Activated CD8-positive, alpha-beta memory T cell treated with anti-CD3 and anti-CD28 coated beads, Interleukin-2, amount 50 U/mL, for 48 hours (primary cell): ENCODE measurements around the gene CDH1.
"Not testable (repeated sequence)": the region's sequence is repeated elsewhere in the genome, so short reads cannot be mapped to it uniquely, and the experiment has no call there.

Source experiments
- DNase-seq: peaks from one replicate; pipeline ENCODE4 v3.0.0-alpha.2; 2020

The CDH1 gene

DNA sequence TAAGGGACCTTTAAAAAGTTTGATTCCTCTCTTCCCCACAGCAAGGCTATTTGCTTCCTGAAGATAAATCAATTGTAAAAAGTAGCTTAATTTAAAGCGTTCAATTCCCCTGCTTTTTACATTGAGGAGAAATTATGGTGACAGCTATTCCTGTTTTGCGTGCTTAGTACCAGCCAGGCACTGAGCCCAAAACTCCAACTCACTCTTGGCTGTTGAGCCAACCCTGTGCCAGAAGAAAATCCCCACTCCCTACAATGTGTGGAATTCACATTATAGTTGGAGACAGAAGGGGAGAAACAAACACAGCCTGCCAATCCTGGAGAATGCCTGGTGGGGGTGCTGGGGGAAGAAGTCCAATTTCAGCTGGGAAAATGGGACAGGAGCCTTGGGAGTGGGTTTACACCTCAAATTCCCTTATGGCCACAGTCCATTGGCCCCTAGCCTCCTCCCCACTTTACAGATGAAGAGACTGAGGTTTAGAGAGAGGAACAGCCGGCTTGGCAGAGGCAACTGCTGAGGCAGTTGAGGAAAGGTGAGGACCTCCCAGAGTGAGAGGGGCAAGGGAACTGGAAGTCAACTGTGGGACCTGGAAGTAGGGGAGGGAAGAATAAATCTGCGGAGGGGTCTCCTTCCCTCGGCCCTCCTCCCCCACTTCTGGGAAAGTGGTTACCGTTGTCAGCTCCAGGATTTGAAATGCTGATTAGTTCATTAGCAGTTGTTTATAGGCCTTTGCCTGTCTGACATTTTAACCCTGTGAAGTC is 26.1 kb downstream of the CDH1 start:
- DNase-seq, result no peak

DNA sequence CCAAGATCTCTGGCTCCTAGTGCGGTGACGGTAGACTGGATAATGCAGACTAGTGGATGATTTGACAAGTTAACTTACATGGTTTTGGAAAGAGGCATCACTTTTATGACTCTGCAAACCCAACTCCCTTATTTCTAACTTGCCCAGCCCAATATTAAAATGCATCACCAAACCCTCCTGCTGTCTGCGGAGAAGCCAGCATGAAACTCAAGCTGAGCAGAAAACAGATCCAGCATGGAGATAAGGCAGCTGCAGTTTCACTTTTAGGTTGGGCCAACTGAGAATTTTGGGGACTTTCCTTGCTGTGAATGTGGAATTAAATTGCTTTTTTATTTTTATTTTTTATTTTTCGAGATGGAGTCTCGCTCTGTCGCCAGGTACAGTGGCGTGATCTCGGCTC is 27.8 kb downstream of the CDH1 start:
- no peak for DNase-seq

DNA sequence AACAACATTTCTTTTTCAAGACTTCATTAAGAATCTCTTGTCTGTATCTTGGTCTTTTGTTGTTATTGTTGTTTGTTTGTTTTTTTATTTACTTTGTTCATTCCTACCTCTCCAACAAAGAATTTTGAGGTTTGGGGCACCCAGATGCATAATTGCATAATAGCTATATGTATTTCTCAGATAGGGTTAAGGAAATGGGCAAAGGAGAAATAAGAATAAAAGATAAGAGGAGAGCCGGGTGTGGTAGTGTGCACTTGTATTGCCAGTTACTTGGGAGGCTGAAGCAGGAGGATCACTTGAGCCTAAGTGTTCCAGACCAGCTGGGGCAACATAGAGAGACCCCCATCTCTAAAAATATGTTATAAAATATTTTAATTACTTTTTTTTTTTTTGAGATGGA is 30.5 kb downstream of the CDH1 start:
- no peak for DNase-seq

DNA sequence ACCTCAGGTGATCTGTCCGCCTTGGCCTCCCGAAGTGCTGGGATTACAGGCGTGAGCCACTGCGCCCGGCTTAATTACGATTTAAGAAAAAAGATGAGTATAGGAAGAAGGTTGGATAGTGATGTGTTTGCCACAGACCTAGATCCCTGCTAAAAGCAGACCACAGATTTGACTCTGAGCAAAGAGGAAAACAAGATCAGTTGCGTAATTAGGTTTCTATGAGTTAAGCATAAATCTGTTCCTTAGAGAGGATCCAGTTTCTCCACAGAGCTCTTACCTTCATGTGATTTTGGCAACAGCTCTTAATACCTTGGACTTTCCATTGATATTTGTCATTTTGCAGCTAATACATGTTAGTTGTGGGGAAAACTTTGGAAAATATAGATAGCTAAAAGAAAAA is 31.1 kb downstream of the CDH1 start:
- no peak for DNase-seq

DNA sequence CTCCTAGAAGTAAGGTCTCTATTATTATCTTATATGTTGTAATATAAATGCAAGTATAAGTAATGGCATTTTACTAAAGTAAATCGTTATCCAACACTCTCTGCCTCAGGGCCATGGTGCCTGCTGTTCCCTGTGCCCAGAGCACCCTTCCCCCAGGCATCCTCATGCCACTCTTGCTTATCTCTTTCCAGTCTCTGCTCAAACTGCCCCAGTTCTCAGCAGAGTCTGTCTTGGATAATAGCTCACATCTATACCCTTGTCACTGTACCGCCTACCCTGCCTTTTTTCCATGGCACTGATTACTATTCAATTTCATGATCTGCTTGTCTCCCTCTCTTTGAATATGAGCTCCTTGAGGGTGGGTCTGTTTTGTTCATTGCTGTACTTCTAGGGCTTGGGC is 31.7 kb downstream of the CDH1 start:
- DNase-seq, result no peak

DNA sequence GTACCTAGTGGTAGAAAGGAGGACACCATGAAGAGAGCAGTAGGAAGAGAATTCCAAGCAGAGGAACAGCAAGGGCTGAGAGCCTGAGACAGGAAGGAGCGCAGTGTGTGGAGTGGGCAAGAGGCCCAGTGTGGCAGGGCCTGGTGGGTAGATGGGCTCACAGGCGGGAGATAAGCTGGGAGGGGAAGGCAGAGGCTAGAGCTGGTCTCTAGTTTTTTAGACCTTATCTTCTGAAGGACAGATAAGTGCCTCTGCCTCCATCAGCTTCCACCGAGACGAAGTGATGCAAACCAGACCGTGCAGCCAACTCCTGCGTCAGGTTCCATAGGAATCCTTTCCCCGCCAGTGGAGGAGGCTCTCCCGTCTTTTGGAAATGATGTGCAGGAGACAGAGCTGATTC is 33.6 kb downstream of the CDH1 start:
- DNase-seq, result no peak

DNA sequence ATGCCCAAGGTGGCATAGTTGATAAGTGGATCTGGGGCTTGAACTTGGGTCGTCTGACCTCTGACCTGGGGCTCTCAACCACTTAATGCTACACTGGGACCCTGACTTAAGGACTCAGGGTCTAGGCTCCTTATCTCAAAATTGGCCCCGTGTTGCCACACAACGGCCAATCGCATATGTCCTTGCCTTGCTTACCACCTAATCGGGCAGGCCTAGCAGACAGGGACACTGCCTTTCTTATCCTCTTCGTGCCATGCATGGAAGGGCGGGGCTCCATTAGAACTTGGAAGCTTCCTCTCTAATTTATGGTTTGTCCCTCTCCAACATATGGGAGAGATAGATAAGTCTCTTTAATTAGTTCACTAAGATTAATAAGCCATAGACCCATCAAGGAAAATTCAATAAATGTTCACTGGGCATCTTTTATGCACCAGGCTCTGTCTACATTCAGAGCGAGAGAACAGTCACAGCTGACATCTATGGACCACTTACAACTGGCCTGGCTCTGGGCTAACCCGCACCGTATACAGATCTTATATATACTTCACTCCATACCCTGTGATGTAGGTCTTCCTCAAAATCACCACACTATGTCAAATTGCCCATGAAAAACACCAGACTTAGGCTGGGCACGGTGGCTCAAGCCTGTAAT is 35.1 kb downstream of the CDH1 start:
- no peak for DNase-seq

DNA sequence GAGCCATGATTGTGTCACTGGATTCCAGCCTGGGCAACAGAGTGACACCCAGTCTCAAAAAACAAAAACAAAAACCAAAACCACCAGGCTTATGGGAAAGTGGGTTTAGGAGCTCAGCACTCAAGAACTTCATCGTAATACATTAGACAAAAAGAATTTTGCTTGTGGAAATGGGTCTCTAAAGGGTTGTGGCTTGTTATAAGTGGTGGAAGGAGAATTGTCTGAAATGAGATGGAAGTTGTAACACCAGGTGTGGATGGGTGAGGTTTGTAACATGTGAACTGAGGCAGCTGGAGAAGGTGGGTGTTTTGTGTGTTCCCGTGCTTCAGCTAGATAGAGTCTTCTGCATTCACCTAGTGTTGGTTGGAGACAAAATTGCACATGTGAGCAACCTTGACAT is 35.8 kb downstream of the CDH1 start:
- DNase-seq, result no peak

DNA sequence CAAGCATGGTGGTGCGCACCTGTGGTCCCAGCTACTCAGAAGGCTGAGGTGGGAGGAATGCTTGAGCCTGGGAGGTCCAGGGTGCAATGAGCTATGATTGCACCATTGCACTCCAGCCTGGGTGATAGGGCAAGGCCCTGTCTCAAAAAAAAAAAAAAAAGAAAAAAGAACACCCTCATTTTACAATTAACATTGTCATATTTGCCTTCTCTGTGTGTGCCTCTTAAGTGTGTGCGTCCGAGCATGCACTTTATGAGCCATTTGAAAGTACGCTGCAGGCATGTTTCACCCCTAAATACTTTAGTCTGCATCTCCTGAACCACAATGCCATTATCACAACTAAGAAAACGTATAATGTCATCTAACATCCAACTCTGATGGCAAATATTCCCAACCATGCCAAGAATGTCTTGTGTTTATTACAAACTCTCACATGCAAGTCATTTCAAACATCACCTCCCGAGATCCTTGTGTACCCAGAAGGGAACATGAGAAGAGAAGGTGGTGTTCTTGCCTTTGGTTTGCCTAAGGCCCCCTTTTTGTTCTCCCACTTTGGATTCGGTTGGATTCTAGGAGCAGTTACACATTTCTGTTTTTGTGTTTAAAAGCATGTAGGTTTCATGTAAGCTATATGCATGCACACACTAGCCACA is 38.0 kb downstream of the CDH1 start:
- no peak for DNase-seq

DNA sequence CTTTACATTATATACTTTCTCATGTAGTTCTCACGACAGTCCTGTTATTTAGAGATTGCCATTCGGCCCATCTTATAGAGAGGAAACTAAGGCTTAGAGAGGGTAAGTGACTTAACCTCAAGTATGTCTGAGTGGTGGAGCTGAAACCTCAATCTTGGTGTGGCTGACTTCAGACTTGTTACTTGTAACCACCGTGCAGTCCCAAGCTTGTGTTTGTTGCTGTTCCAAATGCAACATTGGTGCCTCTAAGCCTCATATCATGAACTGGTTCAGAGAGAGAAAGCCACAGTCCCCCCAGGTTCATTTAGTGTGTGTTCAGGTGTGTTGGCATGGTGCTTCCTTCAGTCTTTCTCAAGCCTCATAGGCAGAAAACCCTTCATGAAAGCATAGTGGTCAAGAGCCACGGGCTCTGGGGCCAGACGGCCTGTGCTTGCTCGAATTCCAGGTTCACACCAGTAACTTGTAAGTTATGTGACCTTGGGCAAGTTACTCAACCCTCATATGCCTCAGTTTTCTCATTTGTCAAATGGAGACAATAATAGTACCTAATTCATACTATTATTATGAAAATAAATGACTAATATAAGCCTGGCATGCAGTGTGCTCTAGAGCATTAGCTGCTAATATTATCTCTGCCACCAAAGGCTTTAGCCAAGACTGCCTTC is 39.9 kb downstream of the CDH1 start:
- no peak for DNase-seq

DNA sequence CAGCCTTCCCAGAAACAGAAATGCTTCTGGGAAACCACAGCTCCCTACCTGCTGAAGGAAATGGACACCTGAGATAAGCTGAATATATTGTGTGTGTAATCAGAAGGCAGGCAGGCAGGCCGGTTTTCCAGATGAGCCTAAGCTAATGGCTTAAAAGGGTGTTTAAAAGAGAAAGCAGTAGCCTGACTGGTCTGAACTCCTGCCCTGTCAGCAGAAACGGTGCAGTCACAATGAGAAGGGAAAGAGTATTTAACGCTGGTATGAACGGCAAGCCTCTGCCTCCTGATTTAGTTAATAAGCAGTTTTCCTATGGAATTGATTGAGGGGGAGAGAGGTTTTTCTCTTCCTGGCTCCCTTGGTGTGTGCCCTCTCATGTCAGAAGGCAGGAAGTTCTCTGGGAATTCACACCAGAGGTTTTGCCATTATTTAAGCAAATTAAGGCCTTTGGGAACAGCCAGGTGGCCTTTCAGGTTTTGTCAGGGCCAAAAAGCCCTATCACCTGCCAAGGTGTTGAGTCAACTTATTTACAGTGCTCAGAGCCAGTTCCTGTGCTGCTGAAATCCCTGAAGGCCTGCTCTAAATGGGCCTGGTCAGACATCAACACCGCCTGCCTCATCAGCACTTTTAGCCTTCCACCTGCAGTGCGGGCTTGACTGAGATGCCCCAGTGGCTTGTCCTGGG is 41.6 kb downstream of the CDH1 start:
- no peak for DNase-seq

DNA sequence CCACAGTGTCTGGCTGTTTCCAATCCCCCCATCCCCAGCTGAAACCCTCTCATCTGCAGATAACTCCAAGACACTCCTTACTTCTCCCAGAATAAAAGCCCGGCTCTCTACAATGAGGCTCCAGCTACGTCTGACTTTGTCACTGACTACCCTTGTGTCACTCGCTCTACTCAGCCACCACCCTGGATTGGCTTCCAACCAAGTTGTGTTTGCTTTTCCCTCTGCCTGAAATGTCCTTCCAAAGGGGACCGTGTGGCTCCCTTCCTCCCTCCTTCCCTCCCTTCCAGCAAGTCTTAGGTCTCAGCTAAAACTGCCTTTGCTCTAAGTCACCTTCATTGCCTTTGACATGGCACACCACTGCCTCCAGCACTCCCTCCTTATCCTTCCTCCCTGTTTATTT is 42.8 kb downstream of the CDH1 start:
- DNase-seq, result no peak

DNA sequence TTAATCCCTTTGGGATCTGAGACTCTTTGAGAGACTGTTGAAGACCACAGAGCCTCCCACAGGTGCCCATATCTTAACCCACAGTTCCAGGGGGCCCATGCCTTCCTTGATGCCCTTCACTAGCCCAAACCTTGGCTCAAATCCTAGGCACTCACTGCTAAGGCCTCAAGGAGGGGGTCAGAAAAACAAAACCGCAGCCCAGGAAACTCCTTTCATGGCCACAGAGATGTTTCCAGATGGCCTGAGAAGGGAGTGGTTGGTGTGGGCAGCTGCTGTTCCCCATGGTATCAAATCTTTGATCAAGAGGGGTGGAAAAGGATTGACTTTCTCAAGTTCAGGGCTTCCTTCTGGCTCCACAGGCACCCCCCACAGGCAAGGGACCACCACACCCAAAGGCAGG is 44.7 kb downstream of the CDH1 start:
- DNase-seq, result no peak

DNA sequence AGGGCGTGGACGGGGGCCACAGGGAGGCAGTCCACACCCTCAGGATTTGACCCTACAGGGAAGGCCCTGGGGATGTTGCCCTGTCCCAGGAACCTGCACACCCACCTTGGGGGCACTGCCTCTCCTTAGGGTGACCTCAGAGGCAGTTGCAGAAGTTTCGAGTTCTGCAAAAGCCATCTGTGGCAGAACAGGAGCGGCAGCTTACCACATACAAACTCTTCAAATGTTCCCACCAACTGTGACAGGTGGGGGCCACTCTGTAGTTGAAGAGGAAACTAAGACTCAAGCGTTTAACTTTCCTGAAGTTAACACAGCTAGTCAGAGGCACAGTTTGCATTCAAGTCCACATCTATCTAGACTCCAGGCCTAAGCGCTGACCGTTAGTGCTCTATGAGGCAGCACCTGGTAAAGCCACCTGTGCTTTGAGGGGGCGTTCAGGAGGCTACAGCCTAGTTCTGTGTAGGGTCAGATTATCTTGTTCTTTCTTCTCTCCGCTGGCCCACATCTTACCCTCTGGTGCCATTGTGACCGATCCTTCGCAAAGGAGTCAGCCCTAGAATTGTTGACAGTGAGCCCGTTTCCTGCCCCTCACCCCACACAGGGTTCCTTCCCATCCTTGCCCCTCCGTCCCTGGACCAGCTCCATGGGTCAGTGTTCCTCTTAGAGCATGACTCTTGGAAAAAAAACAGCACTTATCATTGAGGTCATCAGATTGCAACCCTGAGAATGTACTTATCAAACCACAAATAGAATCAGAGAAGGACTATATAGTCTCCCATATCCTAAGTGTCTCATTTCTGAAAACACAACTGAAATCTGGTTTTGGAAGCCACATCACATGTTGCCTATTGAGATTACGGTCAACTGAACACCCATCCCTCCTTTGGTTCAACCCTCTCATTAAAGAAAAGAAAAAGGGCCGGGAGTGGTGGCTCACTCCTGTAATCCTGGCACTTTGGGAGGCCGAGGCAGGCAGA is 45.4 kb downstream of the CDH1 start:
- no peak for DNase-seq

DNA sequence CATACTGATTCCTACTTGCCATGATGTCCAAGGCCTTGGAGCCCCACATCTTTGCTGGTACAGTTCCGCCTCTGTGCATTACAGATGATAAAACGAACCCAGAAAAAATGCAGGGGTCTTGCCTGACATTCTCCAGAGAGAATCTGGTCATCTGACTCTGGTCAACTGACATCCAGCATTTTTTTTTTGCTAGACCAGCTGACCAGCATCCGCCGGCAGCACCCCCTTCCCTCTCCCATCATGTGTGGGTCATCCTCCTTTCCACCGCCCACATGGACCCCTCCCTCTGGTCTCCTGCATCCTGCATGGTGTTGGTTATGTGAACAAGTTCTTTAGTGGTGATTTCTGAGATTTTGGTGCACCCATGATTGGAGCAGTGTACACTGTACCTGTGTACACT is 47.1 kb downstream of the CDH1 start:
- DNase-seq, result no peak

DNA sequence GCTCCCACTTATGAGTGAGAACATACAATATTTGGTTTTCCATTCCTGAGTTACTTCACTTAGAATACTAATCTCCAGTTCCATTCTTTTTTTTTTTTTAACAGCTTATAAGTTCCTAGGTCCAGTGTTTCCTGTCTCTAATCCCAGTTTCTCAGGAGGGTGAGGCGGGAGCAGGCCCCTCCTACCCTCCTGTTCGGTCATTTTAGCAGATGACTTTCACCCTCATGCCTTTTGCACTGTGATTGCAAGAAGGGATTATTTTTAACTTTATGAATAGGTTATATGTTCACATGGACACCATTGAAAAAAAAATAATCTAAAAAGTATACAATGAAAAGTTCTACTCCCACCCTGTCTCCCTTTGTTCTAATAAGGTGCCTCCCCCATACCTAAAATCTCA is 47.6 kb downstream of the CDH1 start:
- DNase-seq, result no peak

DNA sequence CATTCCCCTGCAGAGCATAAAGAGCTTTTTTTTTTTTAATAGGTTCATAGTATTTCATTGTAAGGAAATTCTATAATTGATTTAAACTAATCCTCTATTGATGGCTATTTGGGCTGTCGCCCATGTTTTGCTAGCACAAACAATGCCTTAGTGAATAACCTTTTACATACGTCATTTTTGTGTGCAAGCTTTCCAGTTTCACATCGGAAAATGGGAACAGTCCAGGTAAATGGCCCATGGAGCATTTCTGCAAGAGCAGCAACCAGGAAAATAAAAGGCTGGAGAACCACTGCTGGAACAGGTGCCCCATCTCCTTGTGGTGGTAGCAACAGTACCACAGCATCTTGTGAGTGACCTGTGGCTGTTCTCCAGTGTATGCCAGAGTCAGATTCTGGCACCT is 48.6 kb downstream of the CDH1 start:
- no peak for DNase-seq

DNA sequence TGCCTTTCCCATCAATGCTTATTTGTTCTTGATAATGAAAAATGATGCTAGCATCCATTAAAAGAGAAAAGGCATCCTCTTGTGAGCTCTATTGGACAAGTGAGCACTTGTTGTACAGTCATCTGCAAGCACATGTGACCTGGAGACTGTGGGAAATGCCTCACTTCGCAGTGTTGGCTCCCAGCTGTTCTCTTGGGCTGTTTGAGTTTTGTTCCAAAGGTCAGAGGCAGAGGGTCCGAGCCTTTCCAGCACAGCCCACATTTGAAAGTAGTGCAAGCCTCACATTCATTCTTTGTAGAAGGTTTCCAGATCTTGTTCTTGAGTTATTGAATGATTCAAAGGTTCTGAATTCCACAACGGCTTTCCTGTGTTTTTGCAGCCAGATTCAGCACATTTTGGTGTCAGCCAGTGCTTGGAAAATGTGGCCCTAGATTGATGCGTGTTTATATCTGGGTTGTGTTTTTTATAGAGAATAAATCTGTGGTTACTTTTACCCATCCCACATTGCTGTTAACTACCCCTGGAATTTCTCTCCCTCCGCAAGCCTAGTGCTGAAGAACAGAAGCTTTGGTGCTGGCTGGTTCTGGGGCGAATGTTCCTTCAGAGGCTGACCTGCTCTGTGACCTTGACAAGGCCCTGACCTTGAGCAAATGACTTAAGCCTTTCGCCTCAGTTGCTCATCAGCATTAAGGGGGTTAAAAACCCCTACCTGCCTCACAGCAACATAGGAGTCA is 49.8 kb downstream of the CDH1 start:
- no peak for DNase-seq

DNA sequence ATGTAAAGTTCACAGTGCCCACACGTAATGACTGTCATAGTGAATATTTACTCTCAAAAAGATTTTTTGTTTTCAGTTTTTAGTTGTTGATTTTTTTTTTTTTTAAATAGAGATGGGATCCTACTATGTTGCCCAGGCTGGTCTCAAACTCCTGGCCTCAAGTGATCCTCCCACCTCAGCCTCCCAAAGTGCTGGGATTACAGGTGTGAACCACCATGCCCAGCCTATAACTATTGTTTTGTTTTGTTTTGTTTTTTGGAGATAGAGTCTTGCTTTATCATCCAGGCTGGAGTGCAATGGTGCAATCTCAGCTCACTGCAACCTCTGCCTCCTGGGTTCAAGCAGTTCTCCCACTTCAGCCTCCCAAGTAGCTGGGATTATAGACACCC is 50.3 kb downstream of the CDH1 start:
- not testable (repeated sequence) for DNase-seq

DNA sequence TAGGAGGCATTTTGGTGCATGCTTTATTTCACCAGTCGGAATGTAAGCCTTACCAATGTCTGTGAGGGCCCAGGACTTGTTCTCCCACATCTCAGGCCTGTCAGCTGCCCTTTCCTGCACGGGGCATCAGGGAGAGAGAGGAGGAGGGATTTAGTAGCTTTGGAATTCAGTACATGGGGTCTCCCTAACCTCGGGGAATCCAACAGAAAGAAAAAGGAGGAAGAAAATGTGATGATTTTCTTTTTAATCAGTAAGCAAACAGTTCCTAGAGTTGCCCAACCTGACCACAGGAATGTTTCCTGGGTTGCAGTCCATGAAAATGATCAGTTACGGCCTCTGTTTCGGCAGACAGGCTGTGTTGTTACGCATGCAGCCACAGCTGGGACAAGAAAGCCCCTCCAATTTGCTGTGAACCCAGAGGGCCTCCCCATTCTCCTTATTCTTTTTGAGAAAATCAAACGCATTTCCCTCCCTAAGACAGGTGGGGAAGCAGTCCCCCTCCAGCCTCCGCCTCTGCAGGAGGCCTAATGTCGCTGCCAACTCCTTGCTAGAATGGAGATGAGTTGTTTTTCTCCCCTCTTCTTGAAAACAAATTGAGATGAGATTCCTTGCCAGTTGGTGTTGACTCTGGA is 53.2 kb downstream of the CDH1 start:
- no peak for DNase-seq

DNA sequence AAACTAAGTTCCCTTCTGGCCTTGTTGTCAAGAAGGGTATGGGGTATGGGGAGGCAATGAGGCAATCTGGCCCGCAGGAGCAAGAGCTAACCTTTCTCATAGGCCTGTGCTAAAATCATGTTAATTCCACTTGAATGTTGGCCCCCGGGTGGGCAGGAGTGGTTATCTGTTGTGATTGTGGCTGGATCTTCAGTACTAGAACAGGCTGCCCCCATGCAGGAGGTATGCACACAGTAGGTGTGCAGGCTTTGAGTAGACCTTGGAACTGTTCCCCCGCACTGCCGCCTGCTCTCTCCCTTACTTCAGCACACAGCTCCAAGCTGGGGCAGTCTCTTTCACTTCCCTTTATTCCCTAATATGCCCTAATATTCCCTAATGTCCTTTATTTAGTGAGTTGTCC is 53.9 kb downstream of the CDH1 start:
- DNase-seq, result no peak
